ENCODE results near the gene PCDHGA1.

The PCDHGA1 gene

GRCh38 chr5:141388661-141389060 is 58.3 kb downstream of the PCDHGA1 start:
- no peak overlapping the region for H3K4me3 ChIP-seq (ENCODE audit: insufficient read depth, low read length, poor library complexity, severe bottlenecking)

GRCh38 chr5:141389153-141390042 is 59.1 kb downstream of the PCDHGA1 start:
- H3K27me3 ChIP-seq (ENCODE audit: low read length), result no peaks in the 10 kb centered on the region
- H3K4me2 ChIP-seq (ENCODE audit: low read depth, low read length, poor library complexity, severe bottlenecking), result no peak overlapping the region
- H2AFZ ChIP-seq (ENCODE audit: low read depth, low read length, severe bottlenecking), result no peak overlapping the region
- TF ChIP-seq CTCF (IDR thresholded peaks at IDR 0.05; ENCODE audit: insufficient read depth, low read length, poor library complexity, severe bottlenecking) (no peak), EZH2phosphoT487 (conservative IDR thresholded peaks at IDR 0.05; ENCODE audit: low read length) (no peak)
- no peaks in the 10 kb centered on the region for H3K9me2 ChIP-seq (replicated peaks; ENCODE audit: insufficient read depth, low read length)
- H3K4me3 ChIP-seq (ENCODE audit: insufficient read depth, low read length, poor library complexity, severe bottlenecking), result no peak overlapping the region
- no peaks in the 10 kb centered on the region; the same call in 1 of the 2 replicates for H3F3A ChIP-seq (ENCODE audit: insufficient read depth)
- no peak overlapping the region for H3K27ac ChIP-seq (ENCODE audit: low read depth, low read length)
- 0 out of 2 replicates have a peak, but pooled peaks cover 3% of the 10 kb centered on the region for H3K36me3 ChIP-seq (ENCODE audit: low read length)
- H3K9ac ChIP-seq (ENCODE audit: low read length), result no peak overlapping the region
- no peaks in the 10 kb centered on the region for H3K79me2 ChIP-seq (ENCODE audit: insufficient read depth, low read length)
- peaks cover 15% of the 10 kb centered on the region; the same call in 1 of the 2 replicates for H3K9me3 ChIP-seq (ENCODE audit: insufficient read depth, low read length)
- H4K20me1 ChIP-seq (ENCODE audit: low read depth, low read length), result no peaks in the 10 kb centered on the region

More at GRCh38 chr5:141388661-141389060, 58.3 kb downstream of the PCDHGA1 start:
- H3K9ac ChIP-seq (ENCODE audit: low read length), result no peak overlapping the region
- no peaks in the 10 kb centered on the region for H3K79me2 ChIP-seq (ENCODE audit: insufficient read depth, low read length)
- no peaks in the 10 kb centered on the region for H3K9me2 ChIP-seq (replicated peaks; ENCODE audit: insufficient read depth, low read length)
- H3F3A ChIP-seq (ENCODE audit: insufficient read depth), result no peaks in the 10 kb centered on the region; the same call in 1 of the 2 replicates
- no peaks in the 10 kb centered on the region for H4K20me1 ChIP-seq (ENCODE audit: low read depth, low read length)
- H3K36me3 ChIP-seq (ENCODE audit: low read length), result 0 out of 2 replicates have a peak, but pooled peaks cover 3% of the 10 kb centered on the region
- H2AFZ ChIP-seq (ENCODE audit: low read depth, low read length, severe bottlenecking), result no peak overlapping the region
- H3K27ac ChIP-seq (ENCODE audit: low read depth, low read length), result no peak overlapping the region
- no peaks in the 10 kb centered on the region for H3K27me3 ChIP-seq (ENCODE audit: low read length)
- H3K9me3 ChIP-seq (ENCODE audit: insufficient read depth, low read length), result peaks cover 18% of the 10 kb centered on the region; the same call in 1 of the 2 replicates
- TF ChIP-seq EZH2phosphoT487 (conservative IDR thresholded peaks at IDR 0.05; ENCODE audit: low read length) (no peak), CTCF (IDR thresholded peaks at IDR 0.05; ENCODE audit: insufficient read depth, low read length, poor library complexity, severe bottlenecking) (no peak)
- H3K4me2 ChIP-seq (ENCODE audit: low read depth, low read length, poor library complexity, severe bottlenecking), result no peak overlapping the region

- Histone ChIP-seq H3K9me3 (ENCODE audit: insufficient read depth, low read length) (no peaks in the 10 kb centered on the region; the same call in 1 of the 2 replicates), H3K27ac (ENCODE audit: low read depth, low read length) (no peak within 1 kb of the TSS), H3K4me2 (ENCODE audit: low read depth, low read length, poor library complexity, severe bottlenecking) (peak within 1 kb of the TSS; percentile 14), H3F3A (ENCODE audit: insufficient read depth) (no peaks in the 10 kb centered on the region; the same call in none of the 2 replicates), H3K4me3 (ENCODE audit: insufficient read depth, low read length, poor library complexity, severe bottlenecking) (no peak within 1 kb of the TSS), H3K36me3 (ENCODE audit: low read length) (no peaks in the 10 kb centered on the region), H3K9ac (ENCODE audit: low read length) (no peak within 1 kb of the TSS), H3K27me3 (ENCODE audit: low read length) (no peaks in the 10 kb centered on the region), H4K20me1 (ENCODE audit: low read depth, low read length) (no peaks in the 10 kb centered on the region), H2AFZ (ENCODE audit: low read depth, low read length, severe bottlenecking) (no peak within 1 kb of the TSS), H3K79me2 (ENCODE audit: insufficient read depth, low read length) (no peaks in the 10 kb centered on the region), H3K9me2 (replicated peaks; ENCODE audit: insufficient read depth, low read length) (no peaks in the 10 kb centered on the region)
- TF ChIP-seq CTCF (IDR thresholded peaks at IDR 0.05; ENCODE audit: insufficient read depth, low read length, poor library complexity, severe bottlenecking), result peak; percentile 20
- TF ChIP-seq EZH2phosphoT487 (conservative IDR thresholded peaks at IDR 0.05; ENCODE audit: low read length), result no peak
Observed at GRCh38 chr5:141392429-141393198, 62.3 kb downstream of the PCDHGA1 start, which contains the start of gene PCDHGA8. Gene PCDHGA8, plus strand, starts transcription at chr5:141392633. Its CDS starts 181 bp downstream, at chr5:141392814.

Data from SU-DHL-6 (cell line).